SU-DHL-6 (cell line): ENCODE data around the gene PLEKHS1.

Experiments used
- H2AFZ ChIP-seq: fragments of 200-600 bp; sonication (generic); 2 replicates; pipeline ENCODE4 v1.6.1; 2014; ENCODE audit warnings: low read depth, mild to moderate bottlenecking, moderate library complexity, mixed read lengths, antibody characterized with exemption, low read length; ENCODE audit not compliant: severe bottlenecking
- H3F3A ChIP-seq: fragments of 200-600 bp; shearing (Covaris generic); 2 replicates; pipeline ENCODE4 v1.6.0; 2016; ENCODE audit warnings: antibody characterized with exemption, mild to moderate bottlenecking; ENCODE audit not compliant: insufficient read depth
- H3K27ac ChIP-seq: fragments of 200-600 bp; sonication (generic); 2 replicates; pipeline ENCODE4 v1.5.1; 2016; ENCODE audit warnings: low read depth, mild to moderate bottlenecking, low read length, moderate library complexity, mixed read lengths
- H3K27me3 ChIP-seq: fragments of 200-600 bp; sonication (generic), shearing (Covaris generic); 2 replicates; pipeline ENCODE4 v1.6.0; 2014; ENCODE audit warnings: mild to moderate bottlenecking, low read length
- H3K36me3 ChIP-seq: fragments of 200-600 bp; sonication (generic); 2 replicates; pipeline ENCODE4 v1.6.1; 2014; ENCODE audit warnings: mild to moderate bottlenecking, low read length, mixed read lengths
- H3K4me2 ChIP-seq: fragments of 300-600, 200-600 bp; shearing (Covaris generic), sonication (generic); 2 replicates; pipeline ENCODE4 v1.6.0; 2014; ENCODE audit warnings: low read length, low read depth, mild to moderate bottlenecking; ENCODE audit not compliant: poor library complexity, severe bottlenecking
- H3K4me3 ChIP-seq: fragments of 200-600 bp; sonication (generic); 2 replicates; pipeline ENCODE4 v1.5.1; 2014; ENCODE audit warnings: antibody characterized with exemption, low read length, mild to moderate bottlenecking, mixed read lengths; ENCODE audit not compliant: insufficient read depth, poor library complexity, severe bottlenecking
- H3K79me2 ChIP-seq: fragments of 200-600 bp; sonication (generic); 2 replicates; pipeline ENCODE4 v1.6.1; 2014; ENCODE audit warnings: mild to moderate bottlenecking, low read length, moderate library complexity; ENCODE audit not compliant: insufficient read depth
- H3K9ac ChIP-seq: fragments of 200-600 bp; sonication (generic); 2 replicates; pipeline ENCODE4 v1.7.0; 2014; ENCODE audit warnings: mild to moderate bottlenecking, low read length
- H3K9me2 ChIP-seq: fragments of 200-600 bp; sonication (generic); replicated peaks from 2 replicates; pipeline ENCODE4 v1.6.1; 2014; ENCODE audit warnings: low read length; ENCODE audit not compliant: insufficient read depth
- H3K9me3 ChIP-seq: fragments of 200-600 bp; sonication (generic); 2 replicates; pipeline ENCODE4 v1.6.1; 2014; ENCODE audit warnings: low read length, mixed read lengths; ENCODE audit not compliant: insufficient read depth
- H4K20me1 ChIP-seq: fragments of 200-600 bp; sonication (generic); 2 replicates; pipeline ENCODE4 v1.6.1; 2014; ENCODE audit warnings: low read depth, mild to moderate bottlenecking, antibody characterized with exemption, low read length, moderate library complexity, mixed read lengths
- CTCF ChIP-seq: fragments of 200-600 bp; sonication (generic); IDR thresholded peaks from one replicate; pipeline ENCODE4 v1.5.1; 2017; ENCODE audit warnings: antibody characterized with exemption, mild to moderate bottlenecking, low read length, moderate library complexity; ENCODE audit not compliant: insufficient read depth, poor library complexity, severe bottlenecking
- EZH2phosphoT487 ChIP-seq: fragments of 200-600 bp; sonication (generic), shearing (Covaris generic); conservative IDR thresholded peaks from 2 replicates; pipeline ENCODE4 v1.6.1; 2018; ENCODE audit warnings: mild to moderate bottlenecking, antibody characterized with exemption, low read length, moderate library complexity, mixed read lengths

PLEKHS1 gene

GRCh38 chr10:113720386-113720785 lies 31.1 kb upstream of the PLEKHS1 start:
- Histone ChIP-seq H3K4me2 (no peak overlapping the region), H2AFZ (no peak overlapping the region), H3K9ac (no peak overlapping the region), H3K27me3 (no peaks in the 10 kb centered on the region), H3F3A (no peaks in the 10 kb centered on the region), H3K4me3 (no peak overlapping the region), H3K36me3 (no peaks in the 10 kb centered on the region), H4K20me1 (no peaks in the 10 kb centered on the region), H3K9me3 (no peaks in the 10 kb centered on the region), H3K27ac (no peak overlapping the region), H3K79me2 (no peaks in the 10 kb centered on the region), H3K9me2 (no peaks in the 10 kb centered on the region)
- TF ChIP-seq EZH2phosphoT487 (no peak), CTCF (no peak)

GRCh38 chr10:113732160-113732881 lies 19.2 kb upstream of the PLEKHS1 start:
- H2AFZ ChIP-seq, result no peak overlapping the region
- TF ChIP-seq CTCF (no peak), EZH2phosphoT487 (no peak)
- H3K4me3 ChIP-seq, result no peak overlapping the region
- no peak overlapping the region for H3K4me2 ChIP-seq
- H3K27ac ChIP-seq, result no peak overlapping the region
- no peaks in the 10 kb centered on the region for H4K20me1 ChIP-seq
- no peaks in the 10 kb centered on the region for H3K9me3 ChIP-seq
- H3K36me3 ChIP-seq, result no peaks in the 10 kb centered on the region
- H3K9me2 ChIP-seq, result no peaks in the 10 kb centered on the region
- H3K27me3 ChIP-seq, result no peaks in the 10 kb centered on the region
- H3K79me2 ChIP-seq, result no peaks in the 10 kb centered on the region
- no peak overlapping the region for H3K9ac ChIP-seq
- H3F3A ChIP-seq, result no peaks in the 10 kb centered on the region

GRCh38 chr10:113732966-113733365 lies 18.5 kb upstream of the PLEKHS1 start:
- no peaks in the 10 kb centered on the region for H3K9me2 ChIP-seq
- no peaks in the 10 kb centered on the region for H3F3A ChIP-seq
- H3K27me3 ChIP-seq, result no peaks in the 10 kb centered on the region
- H3K79me2 ChIP-seq, result no peaks in the 10 kb centered on the region
- no peaks in the 10 kb centered on the region for H3K36me3 ChIP-seq
- H2AFZ ChIP-seq, result no peak overlapping the region
- no peak overlapping the region for H3K9ac ChIP-seq
- H3K27ac ChIP-seq, result no peak overlapping the region
- no peak overlapping the region for H3K4me3 ChIP-seq
- no peak for TF ChIP-seq EZH2phosphoT487
- TF ChIP-seq CTCF, result no peak
- no peaks in the 10 kb centered on the region for H3K9me3 ChIP-seq
- H4K20me1 ChIP-seq, result no peaks in the 10 kb centered on the region
- no peak overlapping the region for H3K4me2 ChIP-seq
